HG03095 (cell line): ENCODE data around the gene GPR153.
A peak's percentile ranks its signal among the peaks of the same experiment; 100 is the strongest.

Experiments used
- ATAC-seq: cut with Tn5 transposase; IDR thresholded peaks from one replicate; pipeline ENCODE4 v1.9.1; 2021; ENCODE audit warnings: moderate library complexity; ENCODE audit not compliant: unreplicated experiment

Gene GPR153

DNA sequence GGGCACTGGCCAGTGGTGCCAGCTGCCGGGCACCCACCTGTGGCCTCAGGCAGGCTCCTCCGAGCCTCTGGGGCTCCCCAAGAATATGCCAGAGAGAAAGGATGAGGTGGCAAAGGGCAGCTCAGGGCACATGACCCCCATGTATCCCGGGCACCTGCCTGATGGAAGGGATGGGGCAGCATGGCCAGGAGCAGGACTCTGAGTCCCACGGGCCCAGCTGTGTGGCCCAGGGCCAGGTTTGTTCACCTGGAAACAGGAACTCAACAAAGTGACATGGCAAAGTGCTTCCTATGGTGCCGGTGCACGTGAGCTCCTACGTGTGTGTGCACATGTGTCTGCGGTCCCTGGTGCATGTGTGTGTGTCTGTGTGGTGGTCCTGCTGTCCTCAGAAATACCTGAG is 9.5 kb upstream of the GPR153 start:
- ATAC-seq, result no peak

DNA sequence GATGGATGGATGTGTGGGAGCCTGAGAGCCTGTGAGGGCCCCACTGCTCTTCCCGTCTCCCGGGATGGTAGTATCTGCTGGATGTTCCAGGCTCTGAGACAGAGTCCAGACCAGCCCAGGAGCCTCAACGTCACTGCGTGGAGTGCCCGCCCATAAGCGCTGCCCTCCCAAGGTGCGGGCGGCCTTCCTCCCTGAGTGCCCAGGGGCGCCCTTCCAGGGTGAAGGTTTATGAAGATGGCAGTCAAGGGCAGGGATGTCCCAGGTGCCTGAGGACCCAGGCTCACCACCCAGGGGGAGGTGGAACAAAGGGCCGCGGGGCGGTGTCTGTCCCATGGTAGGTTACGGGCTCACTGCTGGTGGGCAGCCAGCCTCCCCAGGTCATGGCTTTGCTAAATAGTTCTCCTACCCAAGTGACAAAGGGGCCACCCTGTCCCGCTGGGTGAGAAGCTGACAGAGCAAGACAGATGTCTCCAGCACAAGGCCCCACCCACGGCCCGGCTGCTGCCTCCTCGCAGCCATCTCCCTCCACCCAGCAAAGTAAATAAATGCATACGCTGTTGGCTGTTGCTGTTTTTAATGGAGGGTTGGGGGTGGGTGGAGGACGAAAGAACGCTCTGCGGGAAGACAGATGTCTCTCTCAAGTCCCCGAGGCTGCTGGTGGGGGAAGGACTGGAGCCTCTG is 9.0 kb upstream of the GPR153 start:
- ATAC-seq, result no peak

DNA sequence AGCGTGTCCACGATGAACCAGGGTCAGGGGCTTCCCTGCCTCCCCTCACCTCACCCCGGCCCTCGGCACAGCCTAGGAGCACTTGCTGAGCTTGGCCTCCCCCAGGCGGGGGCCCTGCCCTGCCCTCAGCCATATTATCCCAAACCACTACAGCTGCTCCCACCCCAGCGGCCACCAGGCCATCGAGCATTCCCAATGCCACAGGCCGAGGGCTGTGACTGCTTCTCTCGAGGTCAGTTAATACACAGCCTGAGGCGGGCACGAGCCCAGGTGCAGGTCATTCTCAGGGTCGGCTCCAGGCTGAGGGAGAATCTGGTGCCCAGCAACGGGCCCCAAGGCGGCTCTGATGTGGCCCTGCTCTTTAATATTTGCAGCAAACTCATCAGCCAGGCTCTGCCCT is 8.4 kb upstream of the GPR153 start:
- ATAC-seq, result no peak

GRCh38 chr1:6268415-6268814 is 7.5 kb upstream of the GPR153 start:
- ATAC-seq, result no peak

DNA sequence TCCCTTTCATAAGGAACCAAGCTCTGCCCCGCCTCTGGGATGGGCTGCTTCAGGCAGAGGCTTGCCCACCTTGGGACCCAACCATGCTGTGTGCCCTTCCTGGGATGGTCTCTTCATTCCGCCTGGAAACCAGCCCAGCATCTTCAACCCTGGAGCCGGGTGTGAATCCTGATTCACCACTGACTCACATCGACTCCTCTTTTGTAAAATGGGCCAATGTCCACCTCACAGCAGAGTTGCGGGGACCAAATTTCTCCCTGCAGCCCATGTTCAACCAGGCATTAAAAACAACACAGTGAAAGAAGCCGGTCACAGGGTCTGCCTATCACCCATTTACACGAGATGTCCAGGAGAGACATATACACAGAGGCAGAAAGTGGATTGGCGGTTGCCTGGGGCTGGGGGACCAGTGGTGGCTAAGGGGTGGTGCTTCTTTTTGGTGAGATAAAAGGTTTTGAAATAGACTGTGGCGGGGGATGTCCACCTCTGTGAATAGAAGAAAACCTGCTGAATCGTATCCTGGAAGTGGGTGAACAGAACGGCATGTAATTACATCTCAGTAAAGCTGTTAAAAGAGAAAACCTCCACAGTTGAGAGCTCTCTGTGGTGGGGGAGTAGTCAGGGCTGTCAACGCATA is 6.9 kb upstream of the GPR153 start:
- no peak for ATAC-seq

GRCh38 chr1:6266641-6267040 is 5.7 kb upstream of the GPR153 start:
- no peak for ATAC-seq

GRCh38 chr1:6265151-6265550 is 4.3 kb upstream of the GPR153 start:
- no peak for ATAC-seq

- ATAC-seq, result no peak
These were observed 2.8 kb upstream of the GPR153 start for GRCh38 chr1:6263716-6264115.

DNA sequence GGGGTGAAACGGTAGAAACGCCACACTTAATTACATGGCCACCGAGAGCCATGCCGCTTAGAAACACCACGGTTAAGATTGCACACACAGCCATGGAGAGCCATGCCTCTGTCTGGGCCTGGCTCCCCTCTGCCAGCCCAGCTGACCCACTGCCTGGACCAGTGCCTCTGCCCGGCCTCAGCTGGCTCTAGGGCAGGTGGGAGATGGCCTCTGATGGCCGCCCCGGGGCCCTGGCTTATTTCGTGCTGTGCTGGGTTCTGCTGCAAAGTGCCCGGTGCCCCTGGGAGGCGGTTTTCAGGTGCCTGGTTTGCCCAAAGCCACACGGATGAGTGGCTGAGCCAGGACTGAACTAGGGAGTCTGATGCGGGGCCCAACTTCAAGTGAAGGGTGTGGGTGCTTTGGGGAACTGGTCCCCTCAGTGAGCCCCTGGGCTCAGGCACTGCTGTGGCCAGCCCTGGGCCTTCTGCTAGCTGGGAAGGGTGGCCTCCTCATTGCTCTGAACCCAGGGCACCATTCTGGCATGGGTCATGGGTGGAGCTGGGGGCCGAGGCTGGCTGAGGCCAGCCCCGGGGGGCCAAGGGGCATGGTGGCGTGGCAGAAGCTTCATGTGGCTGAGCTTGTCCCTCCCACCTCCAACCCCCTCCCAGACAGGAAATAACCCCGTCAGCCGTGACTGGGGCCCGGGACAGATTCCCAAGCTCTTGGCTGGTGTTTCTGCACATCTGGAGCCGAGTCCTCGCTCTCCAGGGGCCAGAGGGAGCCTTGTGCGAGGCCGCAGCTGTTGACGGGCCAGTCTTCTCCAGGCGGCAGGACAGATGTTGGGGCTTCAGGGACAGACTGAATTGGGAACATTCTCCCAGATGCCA is 1.9 kb upstream of the GPR153 start:
- ATAC-seq, result no peak

- ATAC-seq, result no peak
These were observed 707 bp upstream of the GPR153 start for GRCh38 chr1:6261615-6261995.

GRCh38 chr1:6260433-6260934 is 414 bp downstream of the GPR153 start:
- no peak for ATAC-seq

- peak; percentile 45 for ATAC-seq
These were observed 1.2 kb downstream of the GPR153 start for GRCh38 chr1:6259491-6260362.

- no peak for ATAC-seq
These were observed 2.2 kb downstream of the GPR153 start for GRCh38 chr1:6258675-6259074.

GRCh38 chr1:6257541-6258069 is 3.3 kb downstream of the GPR153 start:
- ATAC-seq, result no peak

- no peak for ATAC-seq
These were observed 4.3 kb downstream of the GPR153 start for GRCh38 chr1:6256645-6257044.

DNA sequence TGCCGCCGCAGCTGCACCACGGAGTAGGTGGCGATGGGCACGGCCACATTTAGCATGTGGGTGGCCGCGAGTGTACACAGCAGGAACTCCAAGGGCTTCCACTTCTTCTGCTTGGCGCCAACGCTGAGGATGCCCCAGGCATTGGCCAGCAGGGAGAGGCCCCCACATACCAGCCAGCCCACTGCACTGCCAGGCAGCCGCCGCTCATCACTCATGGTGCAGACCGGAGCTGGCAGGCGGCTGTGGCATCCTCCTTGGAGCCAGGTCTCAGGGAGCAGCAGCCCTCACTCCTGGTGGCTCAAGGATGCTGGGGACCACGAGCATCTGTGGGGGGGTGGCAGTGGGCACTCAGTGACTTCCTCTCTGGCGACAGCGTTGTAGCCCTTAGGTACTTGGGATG is 6.2 kb downstream of the GPR153 start:
- ATAC-seq, result no peak

DNA sequence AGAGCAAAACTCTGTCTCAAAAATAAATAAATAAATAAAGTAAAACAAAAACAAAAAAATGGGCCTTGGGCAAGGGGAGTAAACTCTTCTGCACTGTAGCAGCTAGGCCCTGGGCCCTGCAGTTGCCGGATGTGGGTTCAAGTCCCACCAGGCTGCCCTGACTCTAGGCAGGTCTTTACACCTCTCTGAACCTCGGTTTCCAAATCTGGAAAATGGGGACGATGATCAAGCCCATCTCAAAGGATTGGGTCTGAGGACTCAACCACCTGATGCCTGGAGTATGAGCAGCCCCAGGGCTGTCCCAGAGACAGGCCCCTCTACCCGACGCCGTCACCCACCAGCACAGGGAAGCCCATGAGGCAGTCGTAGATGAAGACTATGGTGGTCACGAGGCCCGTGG is 7.5 kb downstream of the GPR153 start:
- ATAC-seq, result no peak

- no peak for ATAC-seq
These were observed 8.6 kb downstream of the GPR153 start for GRCh38 chr1:6252374-6252710.

DNA sequence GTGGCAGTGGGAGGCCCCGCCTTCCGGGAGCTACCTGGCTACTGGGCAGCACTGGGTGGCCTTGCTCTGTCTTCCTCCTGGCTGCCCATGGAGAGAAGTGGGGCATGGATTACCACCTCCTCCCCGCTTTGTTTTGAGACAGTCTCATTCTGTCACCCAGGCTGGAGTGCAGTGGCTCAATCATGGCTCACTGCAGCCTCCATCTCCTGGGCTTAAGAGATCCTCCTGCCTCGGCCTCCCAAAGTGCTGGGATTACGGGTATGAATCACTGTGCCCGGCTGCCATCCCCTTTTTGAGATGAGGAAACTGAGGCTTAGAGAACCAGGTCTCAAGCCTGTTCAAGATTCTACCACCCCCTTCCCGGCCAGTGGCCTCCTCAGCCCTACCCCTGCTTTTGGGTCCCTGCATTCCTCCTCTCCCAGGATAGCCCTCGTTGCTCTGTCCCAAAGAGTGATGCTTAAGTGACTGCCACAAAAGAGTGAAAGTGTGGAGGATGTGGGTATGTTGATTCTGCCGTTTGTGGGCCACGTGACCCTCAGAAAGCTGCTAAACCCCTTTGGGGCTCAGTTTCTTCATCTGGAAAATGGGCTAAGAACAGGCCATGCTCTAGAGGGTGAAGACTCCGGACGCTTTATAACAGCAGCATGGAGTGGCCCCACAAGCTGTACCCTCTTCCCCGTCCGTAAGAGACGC is 9.1 kb downstream of the GPR153 start:
- no peak for ATAC-seq

- ATAC-seq, result no peak
These were observed 9.7 kb downstream of the GPR153 start for GRCh38 chr1:6251233-6251632.
